ENCODE measurements around the gene OLFML2B.

OLFML2B gene

DNA sequence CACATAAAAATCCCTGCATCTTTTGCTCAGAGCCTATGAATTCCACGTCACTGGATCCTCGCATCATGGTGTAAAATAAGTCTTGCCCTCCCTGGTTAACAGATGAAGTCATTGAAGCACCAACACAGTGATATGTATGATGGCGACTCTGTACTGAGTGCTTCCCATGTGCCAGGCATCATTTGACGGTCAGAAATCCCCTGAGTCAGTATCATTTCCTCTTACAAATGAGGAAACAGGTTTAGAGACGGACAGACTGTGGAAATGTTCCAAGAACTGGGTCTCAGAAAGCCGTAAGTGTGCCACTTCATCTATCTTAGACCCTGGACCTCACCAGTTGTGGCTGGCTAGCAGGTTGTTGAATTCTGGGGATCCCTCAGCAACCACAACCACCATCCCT is 5.1 kb upstream of the OLFML2B start (continued):
- TF ChIP-seq, protein P1, sequence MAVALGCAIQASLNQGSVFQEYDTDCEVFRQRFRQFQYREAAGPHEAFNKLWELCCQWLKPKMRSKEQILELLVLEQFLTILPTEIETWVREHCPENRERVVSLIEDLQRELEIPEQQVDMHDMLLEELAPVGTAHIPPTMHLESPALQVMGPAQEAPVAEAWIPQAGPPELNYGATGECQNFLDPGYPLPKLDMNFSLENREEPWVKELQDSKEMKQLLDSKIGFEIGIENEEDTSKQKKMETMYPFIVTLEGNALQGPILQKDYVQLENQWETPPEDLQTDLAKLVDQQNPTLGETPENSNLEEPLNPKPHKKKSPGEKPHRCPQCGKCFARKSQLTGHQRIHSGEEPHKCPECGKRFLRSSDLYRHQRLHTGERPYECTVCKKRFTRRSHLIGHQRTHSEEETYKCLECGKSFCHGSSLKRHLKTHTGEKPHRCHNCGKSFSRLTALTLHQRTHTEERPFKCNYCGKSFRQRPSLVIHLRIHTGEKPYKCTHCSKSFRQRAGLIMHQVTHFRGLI (tag by site-specific recombination; IDR thresholded peaks at IDR 0.05), result no peak
- TF ChIP-seq HOXA7 (CRISPR knock-in tag; IDR thresholded peaks at IDR 0.05; ENCODE audit: borderline replicate concordance) (no peak), ZNF548 (tag by site-specific recombination; IDR thresholded peaks at IDR 0.05) (no peak), ZFP3 (tag by site-specific recombination; IDR thresholded peaks at IDR 0.05; ENCODE audit: low read depth) (no peak), ZNF549 (tag by site-specific recombination; IDR thresholded peaks at IDR 0.05) (no peak), HOXC10 (CRISPR knock-in tag; IDR thresholded peaks at IDR 0.05) (no peak), GLI4 (tag by site-specific recombination; IDR thresholded peaks at IDR 0.05) (no peak), ZNF140 (tag by site-specific recombination; IDR thresholded peaks at IDR 0.05) (no peak)
- TF ChIP-seq, protein P2, sequence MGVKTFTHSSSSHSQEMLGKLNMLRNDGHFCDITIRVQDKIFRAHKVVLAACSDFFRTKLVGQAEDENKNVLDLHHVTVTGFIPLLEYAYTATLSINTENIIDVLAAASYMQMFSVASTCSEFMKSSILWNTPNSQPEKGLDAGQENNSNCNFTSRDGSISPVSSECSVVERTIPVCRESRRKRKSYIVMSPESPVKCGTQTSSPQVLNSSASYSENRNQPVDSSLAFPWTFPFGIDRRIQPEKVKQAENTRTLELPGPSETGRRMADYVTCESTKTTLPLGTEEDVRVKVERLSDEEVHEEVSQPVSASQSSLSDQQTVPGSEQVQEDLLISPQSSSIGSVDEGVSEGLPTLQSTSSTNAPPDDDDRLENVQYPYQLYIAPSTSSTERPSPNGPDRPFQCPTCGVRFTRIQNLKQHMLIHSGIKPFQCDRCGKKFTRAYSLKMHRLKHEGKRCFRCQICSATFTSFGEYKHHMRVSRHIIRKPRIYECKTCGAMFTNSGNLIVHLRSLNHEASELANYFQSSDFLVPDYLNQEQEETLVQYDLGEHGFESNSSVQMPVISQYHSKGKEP (tag by site-specific recombination; IDR thresholded peaks at IDR 0.05), result no peak

DNA sequence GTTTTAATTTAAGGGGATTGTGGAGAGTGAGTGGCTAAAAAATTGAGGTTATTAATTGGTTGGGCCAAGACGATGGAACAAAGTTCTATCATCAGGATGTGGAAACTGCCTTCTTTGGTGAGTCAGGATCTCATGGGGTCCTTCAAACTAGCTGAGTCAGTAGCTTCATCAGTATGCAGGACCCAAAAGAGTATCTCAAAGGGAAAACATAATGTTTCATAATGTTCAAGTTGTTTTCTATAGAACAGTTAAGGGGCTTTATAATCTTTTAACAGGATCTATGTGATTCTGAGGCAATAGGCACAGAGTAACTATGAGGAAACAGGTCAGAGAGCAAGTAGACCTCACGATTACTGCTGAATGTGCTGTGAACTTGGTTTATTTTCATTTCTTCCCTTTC is 3.2 kb upstream of the OLFML2B start:
- ChIA-PET POLR2A (no interaction called here), CTCF (interaction anchor here (0.6 to 4.2 kb wide), 4 partner anchors 8 to 288 kb away, joined by 3 to 24 read pairs (median 3); no protein-coding TSS in a partner anchor)
- H3K4me1 ChIP-seq (ENCODE audit: control insufficient read depth, insufficient read depth, low read length), result peaks cover 4% of the 10 kb centered on the region
- no peaks in the 10 kb centered on the region for H3K36me3 ChIP-seq (ENCODE audit: control insufficient read depth in 2 of 2, insufficient read depth in 1 of 2, low read length in 2 of 2)
- H3K27ac ChIP-seq (ENCODE audit: extremely low read depth, low read depth, low read length), result no peak overlapping the region
- no peak for TF ChIP-seq ZNF473 (tag by site-specific recombination; IDR thresholded peaks at IDR 0.05)
- TF ChIP-seq GLI2 (tag by site-specific recombination; IDR thresholded peaks at IDR 0.05; ENCODE audit: borderline replicate concordance, low read depth), result no peak
- TF ChIP-seq, protein P3, sequence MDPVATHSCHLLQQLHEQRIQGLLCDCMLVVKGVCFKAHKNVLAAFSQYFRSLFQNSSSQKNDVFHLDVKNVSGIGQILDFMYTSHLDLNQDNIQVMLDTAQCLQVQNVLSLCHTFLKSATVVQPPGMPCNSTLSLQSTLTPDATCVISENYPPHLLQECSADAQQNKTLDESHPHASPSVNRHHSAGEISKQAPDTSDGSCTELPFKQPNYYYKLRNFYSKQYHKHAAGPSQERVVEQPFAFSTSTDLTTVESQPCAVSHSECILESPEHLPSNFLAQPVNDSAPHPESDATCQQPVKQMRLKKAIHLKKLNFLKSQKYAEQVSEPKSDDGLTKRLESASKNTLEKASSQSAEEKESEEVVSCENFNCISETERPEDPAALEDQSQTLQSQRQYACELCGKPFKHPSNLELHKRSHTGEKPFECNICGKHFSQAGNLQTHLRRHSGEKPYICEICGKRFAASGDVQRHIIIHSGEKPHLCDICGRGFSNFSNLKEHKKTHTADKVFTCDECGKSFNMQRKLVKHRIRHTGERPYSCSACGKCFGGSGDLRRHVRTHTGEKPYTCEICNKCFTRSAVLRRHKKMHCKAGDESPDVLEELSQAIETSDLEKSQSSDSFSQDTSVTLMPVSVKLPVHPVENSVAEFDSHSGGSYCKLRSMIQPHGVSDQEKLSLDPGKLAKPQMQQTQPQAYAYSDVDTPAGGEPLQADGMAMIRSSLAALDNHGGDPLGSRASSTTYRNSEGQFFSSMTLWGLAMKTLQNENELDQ (tag by site-specific recombination; IDR thresholded peaks at IDR 0.05; ENCODE audit: low read depth), result no peak
- TF ChIP-seq ZNF677 (tag by site-specific recombination; IDR thresholded peaks at IDR 0.05), result no peak
- TF ChIP-seq HOXD13 (CRISPR knock-in tag; IDR thresholded peaks at IDR 0.05; ENCODE audit: borderline replicate concordance), result no peak
- no peak for TF ChIP-seq ZNF214 (tag by site-specific recombination; IDR thresholded peaks at IDR 0.05; ENCODE audit: borderline replicate concordance)
- TF ChIP-seq, protein P4, sequence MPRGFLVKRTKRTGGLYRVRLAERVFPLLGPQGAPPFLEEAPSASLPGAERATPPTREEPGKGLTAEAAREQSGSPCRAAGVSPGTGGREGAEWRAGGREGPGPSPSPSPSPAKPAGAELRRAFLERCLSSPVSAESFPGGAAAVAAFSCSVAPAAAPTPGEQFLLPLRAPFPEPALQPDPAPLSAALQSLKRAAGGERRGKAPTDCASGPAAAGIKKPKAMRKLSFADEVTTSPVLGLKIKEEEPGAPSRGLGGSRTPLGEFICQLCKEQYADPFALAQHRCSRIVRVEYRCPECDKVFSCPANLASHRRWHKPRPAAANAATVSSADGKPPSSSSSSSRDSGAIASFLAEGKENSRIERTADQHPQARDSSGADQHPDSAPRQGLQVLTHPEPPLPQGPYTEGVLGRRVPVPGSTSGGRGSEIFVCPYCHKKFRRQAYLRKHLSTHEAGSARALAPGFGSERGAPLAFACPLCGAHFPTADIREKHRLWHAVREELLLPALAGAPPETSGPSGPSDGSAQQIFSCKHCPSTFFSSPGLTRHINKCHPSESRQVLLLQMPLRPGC (tag by site-specific recombination; IDR thresholded peaks at IDR 0.05), result no peak
- H3K9me3 ChIP-seq (ENCODE audit: control insufficient read depth, insufficient read depth, low read depth, low read length), result no peaks in the 10 kb centered on the region
- H3K4me3 ChIP-seq (ENCODE audit: low read depth, low read length), result no peak overlapping the region

DNA sequence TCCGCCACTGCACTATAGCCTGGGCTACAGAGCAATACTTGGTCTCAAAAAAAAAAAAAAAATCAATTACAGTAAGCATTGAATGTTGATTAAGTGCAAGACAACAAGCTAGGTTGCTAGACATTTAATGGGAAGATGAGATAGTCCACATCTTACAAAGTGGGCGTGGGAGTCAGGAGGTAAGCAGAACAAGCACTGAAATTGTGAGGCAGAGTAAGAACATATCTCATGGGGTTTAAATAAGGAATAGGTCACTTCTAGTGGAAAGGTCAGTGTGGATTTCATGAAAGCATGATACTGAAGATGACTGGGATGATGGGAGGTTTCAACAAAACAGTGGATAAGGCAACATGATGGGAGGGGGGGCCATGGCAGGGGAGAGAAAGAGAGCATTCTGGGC is 1.9 kb upstream of the OLFML2B start:
- CTCF ChIA-PET, result interaction anchor here (0.6 to 4.2 kb wide), 4 partner anchors 22 to 233 kb away, joined by 3 to 24 read pairs (median 5); no protein-coding TSS in a partner anchor
- no peak overlapping the region for H3K27ac ChIP-seq (ENCODE audit: extremely low read depth, low read depth, low read length)
- H3K4me3 ChIP-seq (ENCODE audit: low read depth, low read length), result no peak overlapping the region
- H3K36me3 ChIP-seq (ENCODE audit: control insufficient read depth in 2 of 2, insufficient read depth in 1 of 2, low read length in 2 of 2), result no peaks in the 10 kb centered on the region
- POLR2A ChIA-PET, result no interaction called here
- H3K9me3 ChIP-seq (ENCODE audit: control insufficient read depth, insufficient read depth, low read depth, low read length), result no peaks in the 10 kb centered on the region
- peaks cover 12% of the 10 kb centered on the region for H3K4me1 ChIP-seq (ENCODE audit: control insufficient read depth, insufficient read depth, low read length)
- TF ChIP-seq, protein P5, sequence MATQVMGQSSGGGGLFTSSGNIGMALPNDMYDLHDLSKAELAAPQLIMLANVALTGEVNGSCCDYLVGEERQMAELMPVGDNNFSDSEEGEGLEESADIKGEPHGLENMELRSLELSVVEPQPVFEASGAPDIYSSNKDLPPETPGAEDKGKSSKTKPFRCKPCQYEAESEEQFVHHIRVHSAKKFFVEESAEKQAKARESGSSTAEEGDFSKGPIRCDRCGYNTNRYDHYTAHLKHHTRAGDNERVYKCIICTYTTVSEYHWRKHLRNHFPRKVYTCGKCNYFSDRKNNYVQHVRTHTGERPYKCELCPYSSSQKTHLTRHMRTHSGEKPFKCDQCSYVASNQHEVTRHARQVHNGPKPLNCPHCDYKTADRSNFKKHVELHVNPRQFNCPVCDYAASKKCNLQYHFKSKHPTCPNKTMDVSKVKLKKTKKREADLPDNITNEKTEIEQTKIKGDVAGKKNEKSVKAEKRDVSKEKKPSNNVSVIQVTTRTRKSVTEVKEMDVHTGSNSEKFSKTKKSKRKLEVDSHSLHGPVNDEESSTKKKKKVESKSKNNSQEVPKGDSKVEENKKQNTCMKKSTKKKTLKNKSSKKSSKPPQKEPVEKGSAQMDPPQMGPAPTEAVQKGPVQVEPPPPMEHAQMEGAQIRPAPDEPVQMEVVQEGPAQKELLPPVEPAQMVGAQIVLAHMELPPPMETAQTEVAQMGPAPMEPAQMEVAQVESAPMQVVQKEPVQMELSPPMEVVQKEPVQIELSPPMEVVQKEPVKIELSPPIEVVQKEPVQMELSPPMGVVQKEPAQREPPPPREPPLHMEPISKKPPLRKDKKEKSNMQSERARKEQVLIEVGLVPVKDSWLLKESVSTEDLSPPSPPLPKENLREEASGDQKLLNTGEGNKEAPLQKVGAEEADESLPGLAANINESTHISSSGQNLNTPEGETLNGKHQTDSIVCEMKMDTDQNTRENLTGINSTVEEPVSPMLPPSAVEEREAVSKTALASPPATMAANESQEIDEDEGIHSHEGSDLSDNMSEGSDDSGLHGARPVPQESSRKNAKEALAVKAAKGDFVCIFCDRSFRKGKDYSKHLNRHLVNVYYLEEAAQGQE (tag by site-specific recombination; IDR thresholded peaks at IDR 0.05), result no peak
- TF ChIP-seq, protein P6, sequence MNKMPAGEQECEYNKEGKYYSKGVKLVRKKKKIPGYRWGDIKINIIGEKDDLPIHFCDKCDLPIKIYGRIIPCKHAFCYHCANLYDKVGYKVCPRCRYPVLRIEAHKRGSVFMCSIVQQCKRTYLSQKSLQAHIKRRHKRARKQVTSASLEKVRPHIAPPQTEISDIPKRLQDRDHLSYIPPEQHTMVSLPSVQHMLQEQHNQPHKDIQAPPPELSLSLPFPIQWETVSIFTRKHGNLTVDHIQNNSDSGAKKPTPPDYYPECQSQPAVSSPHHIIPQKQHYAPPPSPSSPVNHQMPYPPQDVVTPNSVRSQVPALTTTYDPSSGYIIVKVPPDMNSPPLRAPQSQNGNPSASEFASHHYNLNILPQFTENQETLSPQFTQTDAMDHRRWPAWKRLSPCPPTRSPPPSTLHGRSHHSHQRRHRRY (tag by site-specific recombination; IDR thresholded peaks at IDR 0.05), result no peak
- TF ChIP-seq, protein P7, sequence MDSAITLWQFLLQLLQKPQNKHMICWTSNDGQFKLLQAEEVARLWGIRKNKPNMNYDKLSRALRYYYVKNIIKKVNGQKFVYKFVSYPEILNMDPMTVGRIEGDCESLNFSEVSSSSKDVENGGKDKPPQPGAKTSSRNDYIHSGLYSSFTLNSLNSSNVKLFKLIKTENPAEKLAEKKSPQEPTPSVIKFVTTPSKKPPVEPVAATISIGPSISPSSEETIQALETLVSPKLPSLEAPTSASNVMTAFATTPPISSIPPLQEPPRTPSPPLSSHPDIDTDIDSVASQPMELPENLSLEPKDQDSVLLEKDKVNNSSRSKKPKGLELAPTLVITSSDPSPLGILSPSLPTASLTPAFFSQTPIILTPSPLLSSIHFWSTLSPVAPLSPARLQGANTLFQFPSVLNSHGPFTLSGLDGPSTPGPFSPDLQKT (IDR thresholded peaks at IDR 0.05; ENCODE audit: borderline replicate concordance, low read depth, low read length), result no peak
- no peak for TF ChIP-seq ZNF132 (tag by site-specific recombination; IDR thresholded peaks at IDR 0.05; ENCODE audit: borderline replicate concordance)

Measured in HEK293 (cell line).